ENCODE results near the gene MICAL1.

GRCh38 chr6:109446072-109446471, 9.5 kb downstream of the MICAL1 start:
- TF ChIP-seq POLR2A (IDR thresholded peaks at IDR 0.05; ENCODE audit: low read length) (no peak), SMC3 (IDR thresholded peaks at IDR 0.05) (no peak), RAD21 (conservative IDR thresholded peaks at IDR 0.05 in 1 of 2, IDR thresholded peaks at IDR 0.05 in 1 of 2) (no peak), EP300 (IDR thresholded peaks at IDR 0.05) (no peak), MAX (IDR thresholded peaks at IDR 0.05) (no peak), CTCF (IDR thresholded peaks at IDR 0.05) (no peak), HMGXB4 (CRISPR knock-in tag; IDR thresholded peaks at IDR 0.05; ENCODE audit: borderline replicate concordance) (no peak), NPAS2 (CRISPR knock-in tag; IDR thresholded peaks at IDR 0.05; ENCODE audit: borderline replicate concordance) (no peak), ESRRA (IDR thresholded peaks at IDR 0.05; ENCODE audit: borderline replicate concordance, low read length) (no peak), CHD4 (IDR thresholded peaks at IDR 0.05; ENCODE audit: borderline replicate concordance) (no peak), RCOR1 (IDR thresholded peaks at IDR 0.05; ENCODE audit: low read depth, low read length) (no peak)

Measured in A549 (cell line).